Karpas-422 (cell line): ENCODE results near the gene TP63. TPM values are rescaled to one million over a fixed set of nuclear protein-coding genes. Genes with fewer than 3 reads are reported as not detected.

Experiments used
- DNase-seq: peaks from one replicate; pipeline ENCODE4 v3.0.0-alpha.2; 2015
- H2AFZ ChIP-seq: fragments of 200-600 bp; sonication (generic); 2 replicates; pipeline ENCODE4 v1.6.1; 2014; ENCODE audit warnings: antibody characterized with exemption, low read length, mixed read lengths
- H3K27ac ChIP-seq: fragments of 200-600 bp; sonication (generic); 2 replicates; pipeline ENCODE4 v1.5.1; 2014; ENCODE audit warnings: mild to moderate bottlenecking, low read length, moderate library complexity
- H3K27me3 ChIP-seq: fragments of 200-600 bp; sonication (generic); 2 replicates; pipeline ENCODE4 v1.6.1; 2014; ENCODE audit warnings: low read length, mixed read lengths
- H3K36me3 ChIP-seq: fragments of 200-600 bp; sonication (generic); 2 replicates; pipeline ENCODE4 v1.6.1; 2014; ENCODE audit warnings: low read length, mixed read lengths; ENCODE audit not compliant: insufficient read depth
- H3K4me1 ChIP-seq: fragments of 200-600 bp; sonication (generic); 2 replicates; pipeline ENCODE4 v1.6.1; 2014; ENCODE audit warnings: mild to moderate bottlenecking, low read length, mixed read lengths
- H3K4me2 ChIP-seq: fragments of 200-600 bp; sonication (generic); 2 replicates; pipeline ENCODE4 v1.6.1; 2014; ENCODE audit warnings: low read length, low read depth, mild to moderate bottlenecking; ENCODE audit not compliant: poor library complexity, severe bottlenecking
- H3K4me3 ChIP-seq: fragments of 200-600 bp; sonication (generic); 2 replicates; pipeline ENCODE4 v1.5.1; 2014; ENCODE audit warnings: mild to moderate bottlenecking, antibody characterized with exemption, low read length, mixed read lengths
- H3K79me2 ChIP-seq: fragments of 200-600 bp; sonication (generic); 2 replicates; pipeline ENCODE4 v1.6.1; 2014; ENCODE audit warnings: mild to moderate bottlenecking, low read length, mixed read lengths
- H3K9ac ChIP-seq: fragments of 200-600 bp; sonication (generic); 2 replicates; pipeline ENCODE4 v1.6.0; 2014; ENCODE audit warnings: low read length
- H3K9me2 ChIP-seq: fragments of 200-600 bp; sonication (generic), shearing (Covaris generic); replicated peaks from 2 replicates; pipeline ENCODE4 v1.6.0; 2014; ENCODE audit warnings: mild to moderate bottlenecking, low read length, moderate library complexity; ENCODE audit not compliant: insufficient read depth
- H3K9me3 ChIP-seq: fragments of 300-700, 200-600 bp; sonication (generic); 2 replicates; pipeline ENCODE4 v1.6.1; 2014; ENCODE audit warnings: low read length, mixed read lengths
- H4K20me1 ChIP-seq: fragments of 200-600 bp; sonication (generic); 2 replicates; pipeline ENCODE4 v1.6.1; 2014; ENCODE audit warnings: mild to moderate bottlenecking, antibody characterized with exemption, low read length, low read depth; ENCODE audit not compliant: insufficient read depth
- total RNA-seq: library from RNA; depleted of rRNA; stranded (reverse); fragments of >200 nt; shearing (Covaris generic); gene quantifications from 2 replicates; pipeline ENCODE4 v1.2.3, GENCODE V29; 2014; ENCODE audit warnings: low replicate concordance

TP63 gene
- total RNA-seq, 1 experiment from 2014 or later, result not detected

DNA sequence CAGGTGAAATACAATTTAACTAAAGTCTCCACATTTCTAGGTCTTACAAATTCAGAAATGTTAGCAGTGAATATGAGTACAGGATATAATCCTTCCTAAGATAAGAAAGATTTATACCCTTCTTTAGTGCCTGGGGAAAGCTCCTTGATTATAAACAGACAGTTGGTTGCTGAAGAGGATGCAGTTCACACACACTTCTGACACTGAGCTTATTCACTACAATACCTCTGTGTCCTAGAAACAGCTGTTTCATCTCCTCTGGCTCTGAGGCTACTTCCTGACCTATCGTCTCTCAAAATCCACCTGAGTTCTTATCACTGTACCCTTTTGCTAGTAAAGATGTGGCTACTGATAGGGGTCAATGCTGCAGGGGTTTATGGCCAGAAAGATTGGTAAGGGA, 57.1 kb downstream of the TP63 start:
- Histone ChIP-seq H3K4me3 (no peak overlapping the region), H3K9me3 (no peaks in the 10 kb centered on the region), H3K27ac (no peak overlapping the region), H3K9ac (no peak overlapping the region), H4K20me1 (no peaks in the 10 kb centered on the region), H3K36me3 (no peaks in the 10 kb centered on the region), H3K79me2 (no peaks in the 10 kb centered on the region), H2AFZ (no peak overlapping the region), H3K27me3 (no peaks in the 10 kb centered on the region), H3K4me1 (no peaks in the 10 kb centered on the region), H3K9me2 (no peaks in the 10 kb centered on the region), H3K4me2 (no peak overlapping the region)
- DNase-seq, result no peak

DNA sequence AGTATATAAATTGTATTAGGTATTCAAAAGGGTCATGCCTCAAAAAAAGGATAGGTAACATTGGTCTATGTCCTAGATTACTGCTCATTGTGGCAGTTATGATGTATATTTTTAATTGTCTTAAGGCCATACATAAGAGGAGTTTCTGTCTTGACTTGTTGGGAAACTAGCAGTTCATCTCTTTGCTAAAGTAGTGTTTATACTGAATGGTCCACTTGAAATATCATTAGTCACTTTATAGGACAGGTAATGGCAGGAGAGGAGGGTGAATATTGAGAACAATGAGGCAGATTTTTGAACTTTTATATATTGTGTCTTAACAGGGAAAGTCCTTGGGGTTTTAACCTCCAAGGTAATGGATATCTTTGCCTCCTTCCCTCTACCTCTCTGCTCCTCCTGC, 58.4 kb downstream of the TP63 start:
- DNase-seq, result no peak
- Histone ChIP-seq H3K4me2 (no peak overlapping the region), H3K79me2 (no peaks in the 10 kb centered on the region), H3K27ac (no peak overlapping the region), H3K36me3 (no peaks in the 10 kb centered on the region), H3K9ac (no peak overlapping the region), H3K27me3 (no peaks in the 10 kb centered on the region), H3K4me1 (no peaks in the 10 kb centered on the region), H3K9me2 (no peaks in the 10 kb centered on the region), H2AFZ (no peak overlapping the region), H3K9me3 (no peaks in the 10 kb centered on the region), H4K20me1 (no peaks in the 10 kb centered on the region), H3K4me3 (no peak overlapping the region)

DNA sequence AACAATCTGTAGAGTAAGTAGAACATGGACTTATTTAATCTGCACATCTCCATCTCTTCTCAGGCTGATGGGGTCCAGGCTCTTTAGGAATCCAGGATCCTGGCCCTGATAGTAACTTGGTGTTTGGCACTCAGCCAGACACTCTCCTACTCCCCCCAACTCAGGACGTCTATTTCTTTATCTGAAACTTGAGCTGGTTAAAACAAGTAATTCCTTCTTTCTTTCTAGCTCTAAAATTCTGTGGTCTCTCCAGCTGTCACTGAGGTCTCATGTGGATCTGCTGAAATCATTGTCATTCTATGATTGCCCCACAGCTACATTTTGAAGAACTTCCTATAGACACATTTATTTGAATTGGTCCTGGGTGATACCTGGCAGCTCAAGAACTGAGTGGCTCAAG, 59.0 kb downstream of the TP63 start:
- H3K4me1 ChIP-seq, result no peaks in the 10 kb centered on the region

DNA sequence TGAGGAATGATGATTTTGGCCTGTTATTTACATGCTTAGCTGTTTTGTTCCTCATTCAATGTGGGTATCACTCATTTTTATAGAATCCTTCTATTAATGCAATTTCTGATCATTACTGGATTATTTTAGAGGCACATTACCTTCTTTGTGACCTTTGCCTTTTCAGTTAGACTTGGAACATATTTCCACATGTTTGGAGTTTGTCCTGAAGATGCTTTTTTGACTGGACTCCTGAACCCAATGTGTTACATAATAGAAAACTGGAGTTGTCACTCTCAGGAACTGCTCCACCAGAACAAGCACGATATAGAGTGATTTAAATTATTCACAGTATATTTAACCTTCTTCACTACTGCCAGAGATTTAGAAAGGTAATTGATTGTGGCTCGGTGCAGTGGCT, 59.5 kb downstream of the TP63 start:
- Histone ChIP-seq H3K36me3 (no peaks in the 10 kb centered on the region), H3K79me2 (no peaks in the 10 kb centered on the region), H3K4me2 (no peak overlapping the region), H3K9ac (no peak overlapping the region), H3K27me3 (no peaks in the 10 kb centered on the region), H3K9me3 (no peaks in the 10 kb centered on the region), H2AFZ (no peak overlapping the region), H3K4me3 (no peak overlapping the region), H3K9me2 (no peaks in the 10 kb centered on the region), H3K27ac (no peak overlapping the region), H4K20me1 (no peaks in the 10 kb centered on the region), H3K4me1 (no peaks in the 10 kb centered on the region)
- DNase-seq, result no peak

More for the DNA sequence above, 59.0 kb downstream of the TP63 start:
- no peaks in the 10 kb centered on the region for H3K36me3 ChIP-seq
- H4K20me1 ChIP-seq, result no peaks in the 10 kb centered on the region
- no peak overlapping the region for H3K4me2 ChIP-seq
- H3K9me2 ChIP-seq, result no peaks in the 10 kb centered on the region
- H2AFZ ChIP-seq, result no peak overlapping the region
- no peak overlapping the region for H3K27ac ChIP-seq
- H3K79me2 ChIP-seq, result no peaks in the 10 kb centered on the region
- no peak overlapping the region for H3K9ac ChIP-seq
- H3K27me3 ChIP-seq, result no peaks in the 10 kb centered on the region
- H3K4me3 ChIP-seq, result no peak overlapping the region
- H3K9me3 ChIP-seq, result no peaks in the 10 kb centered on the region
- DNase-seq, result no peak

DNA sequence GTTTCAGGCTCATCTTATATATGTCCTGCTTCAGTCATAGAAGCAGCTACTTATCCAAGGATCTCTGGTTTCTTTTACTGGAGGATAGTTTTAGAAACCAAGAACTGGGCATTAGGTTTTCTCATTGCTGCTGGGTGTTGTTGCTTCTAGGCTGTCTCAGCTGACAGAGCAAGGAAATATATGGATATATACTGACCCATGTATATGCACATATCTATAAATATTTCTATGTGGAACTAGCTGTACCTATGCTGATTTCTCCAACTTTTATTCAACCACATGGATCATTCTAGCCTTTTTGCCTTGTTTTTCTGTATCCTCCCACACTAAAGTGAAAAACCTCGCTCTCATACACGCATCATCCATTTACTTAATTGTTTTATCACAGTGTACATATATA, 64.2 kb downstream of the TP63 start:
- H3K9me2 ChIP-seq, result no peaks in the 10 kb centered on the region
- H3K4me2 ChIP-seq, result no peak overlapping the region
- no peak for DNase-seq
- H3K36me3 ChIP-seq, result no peaks in the 10 kb centered on the region
- H3K9me3 ChIP-seq, result no peaks in the 10 kb centered on the region
- H3K4me3 ChIP-seq, result no peak overlapping the region
- H3K9ac ChIP-seq, result no peak overlapping the region
- no peaks in the 10 kb centered on the region for H3K4me1 ChIP-seq
- no peaks in the 10 kb centered on the region for H4K20me1 ChIP-seq
- no peak overlapping the region for H2AFZ ChIP-seq
- H3K27me3 ChIP-seq, result no peaks in the 10 kb centered on the region
- H3K79me2 ChIP-seq, result no peaks in the 10 kb centered on the region
- H3K27ac ChIP-seq, result no peak overlapping the region

DNA sequence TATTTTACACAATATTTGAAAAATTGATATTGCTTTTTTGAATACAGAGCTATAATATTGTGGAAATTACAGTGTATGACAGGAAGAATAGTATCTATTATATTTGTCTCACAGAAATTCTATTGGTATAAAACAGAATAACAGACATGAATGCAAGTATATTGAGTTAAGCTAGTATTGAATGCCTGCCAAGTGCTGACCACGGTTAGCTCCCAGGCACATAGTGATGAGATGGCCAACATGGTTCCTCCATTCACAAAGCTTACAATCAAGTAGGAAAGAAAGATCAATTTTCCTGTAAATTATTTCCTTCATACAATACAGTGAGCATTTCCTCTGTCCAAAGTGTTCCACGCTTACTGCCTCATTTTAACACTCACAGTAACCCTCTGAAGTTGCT, 67.6 kb downstream of the TP63 start:
- H2AFZ ChIP-seq, result no peak overlapping the region
- no peaks in the 10 kb centered on the region for H3K79me2 ChIP-seq
- no peak overlapping the region for H3K4me2 ChIP-seq
- H3K9ac ChIP-seq, result no peak overlapping the region
- no peaks in the 10 kb centered on the region for H3K36me3 ChIP-seq
- DNase-seq, result no peak
- H3K9me2 ChIP-seq, result no peaks in the 10 kb centered on the region
- no peak overlapping the region for H3K4me3 ChIP-seq
- H3K27me3 ChIP-seq, result no peaks in the 10 kb centered on the region
- H3K4me1 ChIP-seq, result no peaks in the 10 kb centered on the region
- no peaks in the 10 kb centered on the region for H3K9me3 ChIP-seq
- H4K20me1 ChIP-seq, result no peaks in the 10 kb centered on the region
- H3K27ac ChIP-seq, result no peak overlapping the region

DNA sequence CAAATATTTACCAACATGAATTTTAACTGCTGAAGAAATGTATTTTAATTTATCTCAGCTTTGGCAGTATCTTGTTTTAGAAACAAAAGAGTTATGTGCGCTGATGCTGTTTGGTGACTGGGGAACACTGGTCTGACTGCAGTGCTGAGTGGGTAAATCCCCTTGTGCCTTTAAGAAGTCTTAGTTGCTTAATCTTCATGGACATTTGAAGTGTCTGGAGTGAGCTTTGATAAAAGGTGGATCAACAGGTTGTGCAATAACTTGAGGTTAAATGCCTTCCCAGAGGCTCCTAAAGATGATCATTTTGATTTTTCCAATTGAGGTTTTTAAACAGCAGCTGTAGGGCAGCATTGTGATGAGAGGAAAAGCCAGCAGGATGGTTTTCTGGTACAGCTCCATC, 68.7 kb downstream of the TP63 start:
- no peak overlapping the region for H3K9ac ChIP-seq
- no peaks in the 10 kb centered on the region for H3K4me1 ChIP-seq
- no peak overlapping the region for H3K4me2 ChIP-seq
- H3K36me3 ChIP-seq, result no peaks in the 10 kb centered on the region
- no peaks in the 10 kb centered on the region for H4K20me1 ChIP-seq
- H3K9me2 ChIP-seq, result no peaks in the 10 kb centered on the region
- H3K79me2 ChIP-seq, result no peaks in the 10 kb centered on the region
- no peaks in the 10 kb centered on the region for H3K27me3 ChIP-seq
- DNase-seq, result no peak
- H3K9me3 ChIP-seq, result no peaks in the 10 kb centered on the region
- no peak overlapping the region for H2AFZ ChIP-seq
- no peak overlapping the region for H3K4me3 ChIP-seq
- no peak overlapping the region for H3K27ac ChIP-seq

DNA sequence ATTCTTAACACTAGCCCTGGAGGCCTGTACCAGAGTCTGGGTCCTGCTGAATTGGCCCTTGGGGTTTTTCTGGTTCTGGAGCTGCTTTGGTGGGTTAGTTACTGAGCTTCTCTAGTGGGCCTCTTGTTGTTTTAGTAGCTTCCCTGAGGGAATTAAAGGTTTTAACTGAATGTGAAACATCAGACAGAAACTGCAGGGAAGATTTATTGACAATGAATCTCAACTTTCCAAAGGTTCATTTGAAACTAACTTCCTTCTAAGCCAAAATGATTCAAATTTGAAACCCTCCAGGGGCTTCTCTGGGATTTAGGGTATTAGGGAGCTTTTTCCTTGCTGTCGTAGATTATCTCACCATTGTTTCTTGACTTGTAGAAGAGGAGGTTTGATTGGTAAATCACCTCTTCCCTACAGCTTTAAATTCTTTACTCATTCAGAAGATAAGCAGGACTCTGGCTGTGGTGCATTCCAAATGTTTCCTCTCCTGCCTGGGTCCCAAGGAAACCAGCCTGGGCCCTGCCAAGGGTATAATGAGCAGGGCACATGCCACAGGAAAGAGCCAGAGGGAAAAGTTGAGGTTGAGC, 71.0 kb downstream of the TP63 start:
- Histone ChIP-seq H3K9me2 (no peaks in the 10 kb centered on the region), H3K27me3 (no peaks in the 10 kb centered on the region), H3K27ac (no peak overlapping the region), H3K4me1 (no peaks in the 10 kb centered on the region), H3K79me2 (no peaks in the 10 kb centered on the region), H3K4me2 (no peak overlapping the region), H2AFZ (no peak overlapping the region), H4K20me1 (no peaks in the 10 kb centered on the region), H3K9ac (no peak overlapping the region), H3K36me3 (no peaks in the 10 kb centered on the region), H3K9me3 (no peaks in the 10 kb centered on the region), H3K4me3 (no peak overlapping the region)
- no peak for DNase-seq

DNA sequence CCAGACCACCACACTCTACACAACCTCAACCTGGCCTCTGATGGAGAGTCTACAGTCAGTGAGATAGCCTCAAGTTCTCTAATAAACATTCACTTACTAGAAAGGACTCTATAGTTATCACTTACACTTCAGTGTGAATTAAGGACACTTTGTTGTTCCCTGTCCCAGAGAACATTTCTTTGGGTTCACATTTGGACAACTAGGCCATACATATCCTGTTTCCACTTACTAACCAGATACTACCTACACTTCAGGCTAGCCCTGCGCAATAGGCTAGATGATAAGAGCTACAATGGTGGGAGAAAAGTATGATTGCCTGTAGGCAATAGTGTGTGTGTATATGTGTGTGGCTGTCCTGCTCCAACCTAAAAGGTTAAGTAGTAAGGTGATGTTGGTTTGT, 72.7 kb downstream of the TP63 start:
- Histone ChIP-seq H3K36me3 (no peaks in the 10 kb centered on the region), H3K9me3 (no peaks in the 10 kb centered on the region), H2AFZ (no peak overlapping the region), H3K79me2 (no peaks in the 10 kb centered on the region), H3K9ac (no peak overlapping the region), H3K9me2 (no peaks in the 10 kb centered on the region), H3K4me1 (no peaks in the 10 kb centered on the region), H4K20me1 (no peaks in the 10 kb centered on the region), H3K27me3 (no peaks in the 10 kb centered on the region), H3K4me2 (no peak overlapping the region), H3K27ac (no peak overlapping the region), H3K4me3 (no peak overlapping the region)
- no peak for DNase-seq
